H9 (cell line): ENCODE results near the gene GAREM1. TPM values are rescaled to one million over a fixed set of nuclear protein-coding genes. Genes with fewer than 3 reads are reported as not detected.

Source experiments
- DNase-seq: peaks from one replicate; pipeline ENCODE4 v3.0.0-alpha.2; 2017
- H2AFZ ChIP-seq: one replicate; pipeline ENCODE4 v1.6.1; 2013; ENCODE audit warnings: mild to moderate bottlenecking, low read length, control low read depth, moderate library complexity
- H2AK5ac ChIP-seq: 2 replicates; pipeline ENCODE4 v1.6.1; 2013; ENCODE audit warnings: low read length, control low read depth, mixed read lengths; ENCODE audit not compliant: insufficient read length
- H2BK120ac ChIP-seq: one replicate; pipeline ENCODE4 v1.6.1; 2013; ENCODE audit warnings: low read depth, mild to moderate bottlenecking, low read length, control low read depth, inconsistent platforms; ENCODE audit not compliant: poor library complexity, severe bottlenecking
- H2BK12ac ChIP-seq: 2 replicates; pipeline ENCODE4 v1.6.1; 2013; ENCODE audit warnings: low read length, control low read depth, mixed read lengths, low read depth; ENCODE audit not compliant: insufficient read length
- H2BK15ac ChIP-seq: 2 replicates; pipeline ENCODE4 v1.6.1; 2013; ENCODE audit warnings: low read depth, low read length, control low read depth
- H2BK20ac ChIP-seq: one replicate; pipeline ENCODE4 v1.6.1; 2013; ENCODE audit warnings: low read depth, mild to moderate bottlenecking, low read length, control low read depth, inconsistent platforms; ENCODE audit not compliant: poor library complexity, severe bottlenecking
- H2BK5ac ChIP-seq: 2 replicates; pipeline ENCODE4 v1.6.1; 2013; ENCODE audit warnings: low read length, control low read depth, mixed read lengths; ENCODE audit not compliant: insufficient read length
- H3K14ac ChIP-seq: 2 replicates; pipeline ENCODE4 v1.6.1; 2013; ENCODE audit warnings: low read length, control low read depth; ENCODE audit not compliant: insufficient read depth
- H3K18ac ChIP-seq: 2 replicates; pipeline ENCODE4 v1.6.1; 2013; ENCODE audit warnings: low read depth, mild to moderate bottlenecking, mixed read lengths, low read length, control low read depth; ENCODE audit not compliant: insufficient read length
- H3K23ac ChIP-seq: 2 replicates; pipeline ENCODE4 v1.6.1; 2013; ENCODE audit warnings: low read length, control low read depth, mixed read lengths, low read depth; ENCODE audit not compliant: insufficient read length
- H3K23me2 ChIP-seq: 2 replicates; pipeline ENCODE4 v1.6.1; 2013; ENCODE audit warnings: low read depth, mild to moderate bottlenecking, mixed read lengths, low read length, control low read depth; ENCODE audit not compliant: insufficient read length, poor library complexity, severe bottlenecking
- H3K27ac ChIP-seq: 2 replicates; pipeline ENCODE4 v1.5.1; 2013; ENCODE audit warnings: low read length, control low read depth, mixed read lengths, low read depth; ENCODE audit not compliant: insufficient read length
- H3K27me3 ChIP-seq: 2 replicates; pipeline ENCODE4 v1.6.1; 2013; ENCODE audit warnings: low read length, control low read depth, inconsistent platforms; ENCODE audit not compliant: insufficient read depth
- H3K4ac ChIP-seq: 2 replicates; pipeline ENCODE4 v1.6.1; 2013; ENCODE audit warnings: low read depth, mild to moderate bottlenecking, control low read depth, inconsistent platforms, low read length, moderate library complexity
- H3K4me1 ChIP-seq: 2 replicates; pipeline ENCODE4 v1.6.1; 2013; ENCODE audit warnings: low read length, control low read depth, inconsistent platforms; ENCODE audit not compliant: insufficient read depth
- H3K4me2 ChIP-seq: 2 replicates; pipeline ENCODE4 v1.6.1; 2013; ENCODE audit warnings: low read length, control low read depth, mixed read lengths; ENCODE audit not compliant: insufficient read length, insufficient read depth
- H3K56ac ChIP-seq: 2 replicates; pipeline ENCODE4 v1.6.1; 2013; ENCODE audit warnings: low read depth, mild to moderate bottlenecking, mixed read lengths, low read length, control low read depth; ENCODE audit not compliant: insufficient read length
- H3K79me1 ChIP-seq: 2 replicates; pipeline ENCODE4 v1.6.1; 2013; ENCODE audit warnings: low read depth, mild to moderate bottlenecking, moderate library complexity, low read length, control low read depth, inconsistent platforms; ENCODE audit not compliant: insufficient read depth, poor library complexity, severe bottlenecking
- H3K79me2 ChIP-seq: 2 replicates; pipeline ENCODE4 v1.6.1; 2013; ENCODE audit warnings: low read length, control low read depth, inconsistent platforms; ENCODE audit not compliant: insufficient read depth
- H3K9ac ChIP-seq: 2 replicates; pipeline ENCODE4 v1.6.1; 2013; ENCODE audit warnings: low read length, control low read depth, mixed read lengths; ENCODE audit not compliant: insufficient read length; ENCODE audit errors: extremely low read depth
- H3K9me3 ChIP-seq: one replicate; pipeline ENCODE4 v1.6.1; 2013; ENCODE audit warnings: low read depth, low read length, inconsistent platforms; ENCODE audit not compliant: control insufficient read depth
- H3T11ph ChIP-seq: one replicate; pipeline ENCODE4 v1.6.1; 2013; ENCODE audit warnings: mild to moderate bottlenecking, low read length, control low read depth, inconsistent platforms
- H4K20me1 ChIP-seq: one replicate; pipeline ENCODE4 v1.6.1; 2013; ENCODE audit not compliant: control insufficient read depth, insufficient read length, insufficient read depth
- H4K5ac ChIP-seq: 2 replicates; pipeline ENCODE4 v1.6.1; 2013; ENCODE audit warnings: low read depth, mild to moderate bottlenecking, mixed read lengths, low read length, control low read depth; ENCODE audit not compliant: insufficient read length
- H4K8ac ChIP-seq: replicated peaks from 2 replicates; pipeline ENCODE4 v1.6.1; 2013; ENCODE audit warnings: low read length, control low read depth, mixed read lengths, low read depth; ENCODE audit not compliant: insufficient read length
- H4K91ac ChIP-seq: 2 replicates; pipeline ENCODE4 v1.6.1; 2013; ENCODE audit warnings: low read depth, mild to moderate bottlenecking, moderate library complexity, mixed read lengths, low read length, control low read depth; ENCODE audit not compliant: insufficient read length
- H3K27ac Mint-ChIP-seq, 3 experiments: 2 replicates in 2 of 3; 3 replicates in 1 of 3; pipeline ENCODE4 v1.8.0; 2020 to 2021; ENCODE audit warnings: mixed read lengths in 3 of 3, mild to moderate bottlenecking in 1 of 3, moderate library complexity in 1 of 3
- H3K27me3 Mint-ChIP-seq: 2 replicates; pipeline ENCODE4 v1.8.0; 2021; ENCODE audit warnings: low read depth, mild to moderate bottlenecking, moderate library complexity, mixed read lengths
- H3K36me3 Mint-ChIP-seq, 3 experiments: 2 replicates in 2 of 3; 3 replicates in 1 of 3; pipeline ENCODE4 v1.8.0; 2020 to 2021; ENCODE audit warnings: low read depth in 3 of 3, mixed read lengths in 3 of 3; ENCODE audit not compliant: insufficient read depth in 1 of 3
- H3K4me1 Mint-ChIP-seq, 2 experiments: 2 replicates each; pipeline ENCODE4 v1.8.0; 2020; ENCODE audit warnings: mixed read lengths in 2 of 2
- H3K4me3 Mint-ChIP-seq, 2 experiments: 2 replicates in 1 of 2; 3 replicates in 1 of 2; pipeline ENCODE4 v1.8.0; 2020 to 2021; ENCODE audit warnings: mild to moderate bottlenecking in 2 of 2, mixed read lengths in 2 of 2, moderate library complexity in 1 of 2
- H3K9me3 Mint-ChIP-seq, 2 experiments: 2 replicates in 1 of 2; 3 replicates in 1 of 2; pipeline ENCODE4 v1.8.0; 2020; ENCODE audit warnings: mild to moderate bottlenecking in 2 of 2, mixed read lengths in 2 of 2, moderate library complexity in 1 of 2
- CTCF ChIP-seq: fragments of 200-600 bp; sonication (generic); conservative IDR thresholded peaks from 3 replicates; pipeline ENCODE4 v1.8.0; 2021; ENCODE audit warnings: antibody characterized with exemption, mild to moderate bottlenecking
- WGBS: extraction: QIAGEN DNeasy Blood & Tissue Kit; methylation state at CpG from one replicate; pipeline ENCODE4 v1.1.7; 2013; ENCODE audit warnings: missing lambda C conversion rate, low lambda C conversion rate, mixed read lengths; ENCODE audit not compliant: insufficient read length; ENCODE audit errors: extremely low coverage; 5-methylcytosine and 5-hydroxymethylcytosine counted together
- total RNA-seq: library from RNA; stranded (reverse); gene quantifications from 2 replicates; pipeline ENCODE4 v1.2.1, GENCODE V29; 2021

Gene GAREM1
- total RNA-seq, 1 experiment from 2014 or later = 4.4 TPM

GRCh38 chr18:32435631-32436500, 34.8 kb downstream of the GAREM1 start:
- no peak overlapping the region for H2BK120ac ChIP-seq
- TF ChIP-seq CTCF = no peak
- H4K5ac ChIP-seq = no peak overlapping the region
- H3K56ac ChIP-seq = no peak overlapping the region
- no peak for DNase-seq
- no peak overlapping the region for H3K4ac ChIP-seq
- no peaks in the 10 kb centered on the region for H3K23me2 ChIP-seq
- peaks cover 0 to 9% (median 2%) of the 10 kb centered on the region in 3 experiments; a peak in 2 of 7 replicates for H3K36me3 Mint-ChIP-seq
- no peak overlapping the region for H3K4me2 ChIP-seq
- no peak overlapping the region for H3K23ac ChIP-seq
- H3K4me3 Mint-ChIP-seq = no peak overlapping the region
- no peaks in the 10 kb centered on the region for H3K79me2 ChIP-seq
- H4K20me1 ChIP-seq = no peaks in the 10 kb centered on the region
- H3K9me3 Mint-ChIP-seq = peaks cover 5% of the 10 kb centered on the region in 2 experiments
- H3K4me1 Mint-ChIP-seq = peaks cover 0 to 9% of the 10 kb centered on the region in 2 experiments; a peak in 3 of 4 replicates
- H4K8ac ChIP-seq = no peak overlapping the region
- peak overlapping the region in 1 of 3 experiments; percentile 3; a peak in 1 of 7 replicates for H3K27ac Mint-ChIP-seq
- no peak overlapping the region for H3K27ac ChIP-seq
- no peak overlapping the region for H3T11ph ChIP-seq
- no peak overlapping the region for H2BK20ac ChIP-seq
- no peak overlapping the region for H2BK5ac ChIP-seq
- no peak overlapping the region for H3K9ac ChIP-seq
- H2BK15ac ChIP-seq = no peak overlapping the region
- H4K91ac ChIP-seq = no peak overlapping the region
- no peak overlapping the region for H3K14ac ChIP-seq
- no peaks in the 10 kb centered on the region for H3K27me3 Mint-ChIP-seq
- 100% methylated on average over 1 of the region's 5 CpGs for WGBS
- H3K79me1 ChIP-seq = no peaks in the 10 kb centered on the region
- H2AK5ac ChIP-seq = no peak overlapping the region
- H3K27me3 ChIP-seq = no peaks in the 10 kb centered on the region
- H3K18ac ChIP-seq = no peak overlapping the region
- H2AFZ ChIP-seq = no peak overlapping the region
- H3K4me1 ChIP-seq = no peaks in the 10 kb centered on the region
- H3K9me3 ChIP-seq = no peaks in the 10 kb centered on the region
- H2BK12ac ChIP-seq = no peak overlapping the region
